ENCODE data around the gene GART. TPM values are rescaled to one million over a fixed set of nuclear protein-coding genes. Genes with fewer than 3 reads are reported as not detected.

The GART gene
- total RNA-seq, 1 donor from 2014 or later = 79.2 TPM

GRCh38 chr21:33544451-33545195 is 2.7 kb upstream of the GART start:
- no peak for TF ChIP-seq CTCF (conservative IDR thresholded peaks at IDR 0.05; ENCODE audit: low read depth, low read length)
- H3K4me3 ChIP-seq (ENCODE audit: low read depth, low read length) = peak overlapping the region; percentile 93
- no peak for DNase-seq (ENCODE audit: low read depth)

- no peak for TF ChIP-seq CTCF (conservative IDR thresholded peaks at IDR 0.05; ENCODE audit: low read depth, low read length)
- peak overlapping the region; percentile 93 for H3K4me3 ChIP-seq (ENCODE audit: low read depth, low read length)
- no peak for DNase-seq (ENCODE audit: low read depth)
Observed at GRCh38 chr21:33543505-33544129, 1.7 kb upstream of the GART start.

- TF ChIP-seq CTCF (conservative IDR thresholded peaks at IDR 0.05; ENCODE audit: low read depth, low read length) = no peak
- peak; percentile 76 for DNase-seq (ENCODE audit: low read depth)
- H3K4me3 ChIP-seq (ENCODE audit: low read depth, low read length) = peak within 1 kb of the TSS; percentile 93
Observed at GRCh38 chr21:33542640-33543504, 955 bp upstream of the GART start, which contains the start of gene SON. Gene SON (plus strand): TSS chr21:33543038. CDS start chr21:33543093, 55 bp downstream.

- no peak for TF ChIP-seq CTCF (conservative IDR thresholded peaks at IDR 0.05; ENCODE audit: low read depth, low read length)
- no peak for DNase-seq (ENCODE audit: low read depth)
- peak overlapping the region; percentile 93 for H3K4me3 ChIP-seq (ENCODE audit: low read depth, low read length)
Observed at GRCh38 chr21:33541105-33541711, 709 bp downstream of the GART start.

GRCh38 chr21:33540711-33541104 is 1.2 kb downstream of the GART start:
- no peak for TF ChIP-seq CTCF (conservative IDR thresholded peaks at IDR 0.05; ENCODE audit: low read depth, low read length)
- peak overlapping the region; percentile 93 for H3K4me3 ChIP-seq (ENCODE audit: low read depth, low read length)
- no peak for DNase-seq (ENCODE audit: low read depth)

- no peak for TF ChIP-seq CTCF (conservative IDR thresholded peaks at IDR 0.05; ENCODE audit: low read depth, low read length)
- DNase-seq (ENCODE audit: low read depth) = no peak
- no peak overlapping the region for H3K4me3 ChIP-seq (ENCODE audit: low read depth, low read length)
Observed at GRCh38 chr21:33539616-33540015, 2.3 kb downstream of the GART start.

Measured in epithelial cell of proximal tubule (primary cell).